Muscle layer of duodenum (tissue), 2 donors: ENCODE data around the gene PATJ.

Experiments
- H3K27ac ChIP-seq: one replicate; pipeline ENCODE4 v1.7.0; 2013; ENCODE audit warnings: mild to moderate bottlenecking, low read length
- H3K27me3 ChIP-seq: one replicate; pipeline ENCODE4 v1.7.0; 2013; ENCODE audit warnings: low read depth, mild to moderate bottlenecking, control low read depth, low read length
- H3K36me3 ChIP-seq, 2 donors: one replicate each; pipeline ENCODE4 v1.7.0; 2013; ENCODE audit warnings: low read length in 2 of 2, control low read depth in 1 of 2, mild to moderate bottlenecking in 1 of 2; ENCODE audit not compliant: insufficient read depth in 2 of 2, control insufficient read depth in 1 of 2
- H3K4me1 ChIP-seq, 2 donors: one replicate each; pipeline ENCODE4 v1.7.0; 2013; ENCODE audit warnings: low read length in 2 of 2, mild to moderate bottlenecking in 2 of 2, control low read depth in 1 of 2, moderate library complexity in 1 of 2; ENCODE audit not compliant: insufficient read depth in 2 of 2, control insufficient read depth in 1 of 2
- H3K4me3 ChIP-seq, 2 donors: one replicate each; pipeline ENCODE4 v1.7.0; 2013; ENCODE audit warnings: low read length in 2 of 2, low read depth in 1 of 2, mild to moderate bottlenecking in 1 of 2
- H3K9me3 ChIP-seq, 2 donors: one replicate each; pipeline ENCODE4 v1.7.0; 2013; ENCODE audit warnings: low read length in 2 of 2, control low read depth in 1 of 2, mild to moderate bottlenecking in 1 of 2; ENCODE audit not compliant: control insufficient read depth in 1 of 2
- donor health status: healthy.

The PATJ gene

GRCh38 chr1:62006690-62007089 is 264.4 kb downstream of the PATJ start:
- no peak overlapping the region for H3K4me3 ChIP-seq
- no peak overlapping the region for H3K27ac ChIP-seq
- no peaks in the 10 kb centered on the region for H3K4me1 ChIP-seq
- H3K27me3 ChIP-seq = no peaks in the 10 kb centered on the region
- no peaks in the 10 kb centered on the region for H3K9me3 ChIP-seq
- no peaks in the 10 kb centered on the region for H3K36me3 ChIP-seq

- Histone ChIP-seq H3K4me3 (no peak overlapping the region), H3K36me3 (no peaks in the 10 kb centered on the region), H3K27me3 (no peaks in the 10 kb centered on the region), H3K27ac (no peak overlapping the region), H3K9me3 (no peaks in the 10 kb centered on the region), H3K4me1 (no peaks in the 10 kb centered on the region)
These were observed 268.7 kb downstream of the PATJ start for GRCh38 chr1:62011006-62011405.

GRCh38 chr1:62012095-62012494 is 269.8 kb downstream of the PATJ start:
- Histone ChIP-seq H3K27ac (no peak overlapping the region), H3K4me3 (no peak overlapping the region), H3K27me3 (no peaks in the 10 kb centered on the region), H3K4me1 (no peaks in the 10 kb centered on the region), H3K9me3 (no peaks in the 10 kb centered on the region), H3K36me3 (no peaks in the 10 kb centered on the region)

- no peaks in the 10 kb centered on the region for H3K9me3 ChIP-seq
- no peaks in the 10 kb centered on the region for H3K27me3 ChIP-seq
- H3K27ac ChIP-seq = no peak overlapping the region
- H3K4me3 ChIP-seq = no peak overlapping the region
- no peaks in the 10 kb centered on the region for H3K4me1 ChIP-seq
- H3K36me3 ChIP-seq = no peaks in the 10 kb centered on the region
These were observed 270.6 kb downstream of the PATJ start for GRCh38 chr1:62012836-62013235.

GRCh38 chr1:62013264-62013663 is 271.0 kb downstream of the PATJ start:
- Histone ChIP-seq H3K9me3 (no peaks in the 10 kb centered on the region), H3K27me3 (no peaks in the 10 kb centered on the region), H3K4me3 (no peak overlapping the region), H3K36me3 (no peaks in the 10 kb centered on the region), H3K27ac (no peak overlapping the region), H3K4me1 (no peaks in the 10 kb centered on the region)

- Histone ChIP-seq H3K36me3 (no peaks in the 10 kb centered on the region), H3K4me1 (no peaks in the 10 kb centered on the region), H3K4me3 (no peak overlapping the region), H3K27ac (no peak overlapping the region), H3K9me3 (no peaks in the 10 kb centered on the region), H3K27me3 (no peaks in the 10 kb centered on the region)
These were observed 280.2 kb downstream of the PATJ start for GRCh38 chr1:62022382-62022983.

DNA sequence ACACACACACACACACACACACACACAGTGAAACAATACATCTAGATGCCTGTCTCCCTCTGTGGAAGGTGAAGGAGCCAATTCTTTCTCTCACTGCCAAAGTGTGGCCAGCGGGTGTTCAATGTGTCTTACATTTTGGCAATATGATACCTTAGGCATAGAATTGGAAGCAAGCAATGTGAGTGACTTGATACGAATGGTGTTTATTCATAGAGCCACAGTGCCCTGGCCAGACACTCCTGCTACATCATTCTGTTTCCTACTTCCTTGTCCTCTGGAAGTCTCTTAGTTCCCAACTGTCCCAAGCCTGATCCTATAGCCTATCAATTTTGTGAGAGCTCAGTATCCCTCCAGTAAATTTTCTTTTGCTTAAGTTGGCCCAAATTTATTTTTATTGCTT is 282.4 kb downstream of the PATJ start:
- H3K27me3 ChIP-seq = no peaks in the 10 kb centered on the region
- no peak overlapping the region for H3K4me3 ChIP-seq
- no peaks in the 10 kb centered on the region for H3K9me3 ChIP-seq
- H3K36me3 ChIP-seq = no peaks in the 10 kb centered on the region
- H3K27ac ChIP-seq = no peak overlapping the region
- H3K4me1 ChIP-seq = no peaks in the 10 kb centered on the region

DNA sequence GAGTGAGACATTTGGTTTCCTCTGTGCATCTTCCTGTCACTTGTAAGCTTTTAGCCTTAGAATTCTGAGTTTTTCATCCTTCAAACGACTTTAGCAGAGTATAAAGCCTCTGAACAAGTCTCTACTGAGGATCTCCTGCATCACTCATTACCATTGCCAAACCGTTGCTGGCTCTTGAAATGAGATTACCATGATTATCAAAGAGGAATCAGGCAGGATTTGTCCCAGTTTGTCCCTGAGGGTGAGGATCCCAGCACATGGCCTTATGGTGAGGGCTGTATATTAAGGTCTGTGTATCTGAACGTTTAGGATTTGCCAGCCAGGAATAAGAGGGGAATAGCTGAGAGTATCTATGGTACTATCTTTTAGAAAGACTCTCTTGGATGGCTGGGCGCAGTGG is 282.9 kb downstream of the PATJ start:
- Histone ChIP-seq H3K9me3 (no peaks in the 10 kb centered on the region), H3K4me1 (no peaks in the 10 kb centered on the region), H3K36me3 (no peaks in the 10 kb centered on the region), H3K27me3 (no peaks in the 10 kb centered on the region), H3K27ac (no peak overlapping the region), H3K4me3 (no peak overlapping the region)

- Histone ChIP-seq H3K4me1 (no peaks in the 10 kb centered on the region), H3K9me3 (no peaks in the 10 kb centered on the region), H3K27ac (no peak overlapping the region), H3K27me3 (no peaks in the 10 kb centered on the region), H3K4me3 (no peak overlapping the region), H3K36me3 (no peaks in the 10 kb centered on the region)
These were observed 283.6 kb downstream of the PATJ start for GRCh38 chr1:62025892-62026291.

- Histone ChIP-seq H3K27ac (no peak overlapping the region), H3K36me3 (no peaks in the 10 kb centered on the region), H3K27me3 (no peaks in the 10 kb centered on the region), H3K4me1 (no peaks in the 10 kb centered on the region), H3K9me3 (no peaks in the 10 kb centered on the region), H3K4me3 (no peak overlapping the region)
These were observed 287.4 kb downstream of the PATJ start for GRCh38 chr1:62029704-62030103.

DNA sequence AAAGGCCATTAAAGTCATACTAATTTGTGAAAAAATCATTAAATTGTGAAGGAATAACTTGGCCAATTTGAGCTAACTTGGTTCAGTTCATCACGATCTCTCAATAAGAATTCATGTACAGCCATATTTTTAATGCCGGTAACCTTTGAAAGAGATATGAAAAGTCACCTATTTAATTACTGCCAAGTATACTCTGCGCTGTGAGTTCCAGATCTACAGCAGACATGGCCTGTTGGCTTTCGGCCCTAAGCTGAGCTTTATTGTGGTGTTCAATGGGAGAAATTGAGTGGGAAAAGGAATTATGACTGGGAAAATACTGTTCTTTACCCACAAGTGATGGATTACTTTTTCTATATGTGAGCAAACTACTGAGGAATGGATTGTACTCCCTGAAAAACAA is 292.5 kb downstream of the PATJ start:
- no peaks in the 10 kb centered on the region for H3K9me3 ChIP-seq
- H3K27me3 ChIP-seq = no peaks in the 10 kb centered on the region
- no peaks in the 10 kb centered on the region for H3K36me3 ChIP-seq
- peaks cover 0 to 3% of the 10 kb centered on the region in 2 donors for H3K4me1 ChIP-seq
- H3K4me3 ChIP-seq = no peak overlapping the region
- no peak overlapping the region for H3K27ac ChIP-seq

DNA sequence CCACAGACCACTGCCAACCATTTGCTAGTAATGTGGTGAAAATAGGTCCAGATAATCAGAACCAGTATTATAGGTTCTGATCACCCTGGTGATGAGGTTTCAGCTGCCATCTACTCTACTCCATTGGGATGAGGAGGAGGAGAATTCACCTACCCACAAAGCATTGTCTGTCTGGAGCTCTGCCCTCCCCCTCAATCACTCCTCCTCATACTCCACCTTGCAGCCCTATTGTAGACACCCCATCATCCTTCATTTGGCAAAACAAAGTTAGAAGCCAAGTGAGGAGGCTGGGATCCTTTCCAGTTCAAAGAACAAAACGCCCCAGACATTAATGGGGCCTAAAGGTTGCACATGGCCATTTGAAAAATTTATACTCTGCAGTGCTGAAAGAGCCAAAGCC is 295.0 kb downstream of the PATJ start:
- Histone ChIP-seq H3K36me3 (no peaks in the 10 kb centered on the region), H3K27ac (no peak overlapping the region), H3K27me3 (no peaks in the 10 kb centered on the region), H3K9me3 (no peaks in the 10 kb centered on the region), H3K4me1 (peaks cover 0 to 3% of the 10 kb centered on the region in 2 donors), H3K4me3 (no peak overlapping the region)
